AG04449 (cell line): ENCODE data around the gene SLIT1.

Experiments used
- CTCF ChIA-PET: fragments of 350-600 bp; formaldehyde crosslinking; extraction: SDS; loops from one replicate; lab custom pipeline; 2021; ENCODE audit warnings: antibody characterized with exemption; lab: Yijun Ruan, JAX
- POLR2A ChIA-PET: fragments of 400-600, 350-600 bp; formaldehyde crosslinking; extraction: SDS; loops from one replicate; lab custom pipeline; 2020; ENCODE audit warnings: antibody characterized with exemption, inconsistent platforms; lab: Yijun Ruan, JAX
- DNase-seq: peaks from one replicate; pipeline ENCODE4 v3.0.0-alpha.2; 2010; ENCODE audit warnings: low read depth, low spot score
- H3K4me3 ChIP-seq: 2 replicates; pipeline ENCODE4 v1.5.1; 2011; ENCODE audit warnings: low read depth, mild to moderate bottlenecking, control low read depth, low read length
- CTCF ChIP-seq: IDR thresholded peaks from one replicate; pipeline ENCODE4 v1.5.1; 2011; ENCODE audit warnings: mild to moderate bottlenecking, moderate library complexity, low read length, control low read depth, inconsistent platforms; ENCODE audit not compliant: insufficient read depth; ENCODE audit errors: missing control alignments

The SLIT1 gene

GRCh38 chr10:97131181-97131628 is 54.6 kb downstream of the SLIT1 start:
- ChIA-PET POLR2A (no interaction called here), CTCF (no interaction called here)
- TF ChIP-seq CTCF: no peak
- no peak for DNase-seq
- no peak overlapping the region for H3K4me3 ChIP-seq

- DNase-seq: no peak
- ChIA-PET POLR2A (no interaction called here), CTCF (interaction anchor here (1.1 kb wide), 1 partner anchor 13 kb away, joined by 3 read pairs; no protein-coding TSS in a partner anchor)
- no peak for TF ChIP-seq CTCF
- H3K4me3 ChIP-seq: no peak overlapping the region
Measured at GRCh38 chr10:97129666-97130065, 56.1 kb downstream of the SLIT1 start.

GRCh38 chr10:97128516-97129154 is 57.1 kb downstream of the SLIT1 start:
- DNase-seq: no peak
- ChIA-PET POLR2A (no interaction called here), CTCF (interaction anchor here (1.0 to 2.5 kb wide), 3 partner anchors 46 to 82 kb away, joined by 3 to 8 read pairs (median 3); no protein-coding TSS in a partner anchor)
- TF ChIP-seq CTCF: no peak
- no peak overlapping the region for H3K4me3 ChIP-seq

GRCh38 chr10:97128039-97128492 is 57.7 kb downstream of the SLIT1 start:
- no peak overlapping the region for H3K4me3 ChIP-seq
- ChIA-PET POLR2A (no interaction called here), CTCF (interaction anchor here (1.0 to 2.5 kb wide), 3 partner anchors 46 to 82 kb away, joined by 3 to 8 read pairs (median 3); no protein-coding TSS in a partner anchor)
- TF ChIP-seq CTCF: no peak
- no peak for DNase-seq

- DNase-seq: no peak
- ChIA-PET POLR2A (no interaction called here), CTCF (interaction anchor here (1.4 to 2.5 kb wide), 2 partner anchors 55 to 83 kb away, joined by 3 to 8 read pairs; no protein-coding TSS in a partner anchor)
- no peak overlapping the region for H3K4me3 ChIP-seq
- no peak for TF ChIP-seq CTCF
Measured at GRCh38 chr10:97127509-97127908, 58.2 kb downstream of the SLIT1 start.

- H3K4me3 ChIP-seq: no peak overlapping the region
- DNase-seq: no peak
- no peak for TF ChIP-seq CTCF
- ChIA-PET POLR2A (no interaction called here), CTCF (interaction anchor here (1.1 to 1.9 kb wide), 3 partner anchors 52 to 111 kb away, joined by 3 to 8 read pairs (median 5); no protein-coding TSS in a partner anchor)
Measured at GRCh38 chr10:97124211-97124610, 61.5 kb downstream of the SLIT1 start.
